Thoracic aorta (tissue), 2 donors: ENCODE measurements around the gene LDB3. TPM values are rescaled to one million over a fixed set of nuclear protein-coding genes. Genes with fewer than 3 reads are reported as not detected.

ENCODE experiments used
- ATAC-seq: fragments of 150-250 bp; one replicate; pipeline ENCODE4 v1.8.0; 2017; ENCODE audit warnings: low read depth; ENCODE audit not compliant: insufficient number of reproducible peaks, low FRiP score
- DNase-seq: peaks from one replicate; pipeline ENCODE4 v3.0.0-alpha.2; 2020; ENCODE audit warnings: low spot score
- H3K27ac ChIP-seq, 2 donors: fragments of 200-600 bp; sonication (generic); 1 replicate in 1 of 2; 2 replicates in 1 of 2; pipeline ENCODE4 v1.5.1; 2016; ENCODE audit warnings: mild to moderate bottlenecking in 2 of 2, moderate library complexity in 2 of 2
- H3K27me3 ChIP-seq: fragments of 200-600 bp; sonication (generic); replicated peaks from 2 replicates; pipeline ENCODE4 v1.6.0; 2016; ENCODE audit warnings: mild to moderate bottlenecking; ENCODE audit not compliant: insufficient read depth
- H3K36me3 ChIP-seq: fragments of 200-600 bp; sonication (generic); one replicate; pipeline ENCODE4 v1.5.1; 2016
- H3K4me1 ChIP-seq, 2 donors: fragments of 200-600 bp; sonication (generic); 1 replicate in 1 of 2; 2 replicates in 1 of 2; pipeline versions ENCODE4 v1.5.1 to v1.6.0; 2016; ENCODE audit warnings: low read depth in 2 of 2, mild to moderate bottlenecking in 1 of 2; ENCODE audit not compliant: control insufficient read depth in 1 of 2
- H3K4me3 ChIP-seq: fragments of 200-600 bp; sonication (generic); 2 replicates; pipeline ENCODE4 v1.5.1; 2016; ENCODE audit warnings: mild to moderate bottlenecking
- H3K9me3 ChIP-seq: fragments of 200-600 bp; sonication (generic); 2 replicates; pipeline ENCODE4 v1.5.1; 2016
- CTCF ChIP-seq: fragments of 200-600 bp; sonication (generic); IDR thresholded peaks from one replicate; pipeline ENCODE4 v1.5.1; 2019; ENCODE audit warnings: antibody characterized with exemption
- total RNA-seq, 2 donors: library from RNA; depleted of rRNA; stranded (reverse); fragments of >200 nt; gene quantifications; one replicate each; pipeline versions ENCODE4 v1.1.0 to v1.2.3, GENCODE V29; 2016

LDB3 gene
- total RNA-seq, 2 donors from 2014 or later: 59.5 to 63.8 TPM

GRCh38 chr10:86666538-86666937 lies 1.8 kb upstream of the LDB3 start:
- H3K27me3 ChIP-seq: no peaks in the 10 kb centered on the region
- no peak for TF ChIP-seq CTCF
- H3K4me3 ChIP-seq: peak overlapping the region; percentile 44
- no peak for ATAC-seq
- peak overlapping the region; percentile 85 to 94 for H3K27ac ChIP-seq
- no peak for DNase-seq
- H3K4me1 ChIP-seq: peaks cover 15 to 50% of the 10 kb centered on the region in 2 donors
- no peaks in the 10 kb centered on the region for H3K36me3 ChIP-seq
- H3K9me3 ChIP-seq: no peaks in the 10 kb centered on the region

- TF ChIP-seq CTCF: no peak
- Histone ChIP-seq H3K9me3 (no peaks in the 10 kb centered on the region), H3K4me3 (peak overlapping the region; percentile 72), H3K4me1 (peaks cover 19 to 60% of the 10 kb centered on the region in 2 donors), H3K27ac (peak overlapping the region; percentile 85 to 94), H3K36me3 (no peaks in the 10 kb centered on the region), H3K27me3 (no peaks in the 10 kb centered on the region)
- DNase-seq: no peak
- ATAC-seq: peak; percentile 24
Measured at GRCh38 chr10:86667421-86668181, 710 bp upstream of the LDB3 start.

- peak overlapping the region; percentile 72 for H3K4me3 ChIP-seq
- peak overlapping the region; percentile 85 to 94 for H3K27ac ChIP-seq
- peaks cover 5% of the 10 kb centered on the region for H3K36me3 ChIP-seq
- DNase-seq: no peak
- TF ChIP-seq CTCF: no peak
- no peak for ATAC-seq
- H3K9me3 ChIP-seq: no peaks in the 10 kb centered on the region
- H3K27me3 ChIP-seq: no peaks in the 10 kb centered on the region
- peaks cover 42 to 79% of the 10 kb centered on the region in 2 donors for H3K4me1 ChIP-seq
Measured at GRCh38 chr10:86670290-86670811, 2.0 kb downstream of the LDB3 start.

GRCh38 chr10:86670876-86671275 lies 2.6 kb downstream of the LDB3 start:
- no peak for TF ChIP-seq CTCF
- H3K9me3 ChIP-seq: no peaks in the 10 kb centered on the region
- peaks cover 45 to 85% of the 10 kb centered on the region in 2 donors for H3K4me1 ChIP-seq
- peaks cover 5% of the 10 kb centered on the region for H3K36me3 ChIP-seq
- H3K27me3 ChIP-seq: no peaks in the 10 kb centered on the region
- H3K4me3 ChIP-seq: peak overlapping the region; percentile 72
- ATAC-seq: no peak
- H3K27ac ChIP-seq: peak overlapping the region; percentile 85 to 94
- DNase-seq: no peak

- Histone ChIP-seq H3K9me3 (no peaks in the 10 kb centered on the region), H3K27ac (peak overlapping the region; percentile 85 to 94), H3K4me3 (peak overlapping the region; percentile 72), H3K27me3 (no peaks in the 10 kb centered on the region), H3K4me1 (peaks cover 45 to 90% of the 10 kb centered on the region in 2 donors), H3K36me3 (peaks cover 5% of the 10 kb centered on the region)
- no peak for TF ChIP-seq CTCF
- no peak for ATAC-seq
- no peak for DNase-seq
Measured at GRCh38 chr10:86671419-86671818, 3.1 kb downstream of the LDB3 start.
